HG03097 (cell line): Measurements from ENCODE around the gene EGR1.
A peak's percentile ranks its signal among the peaks of the same experiment; 100 is the strongest.
"Not testable (repeated sequence)": the region's sequence is repeated elsewhere in the genome, so short reads cannot be mapped to it uniquely, and the experiment has no call there.

Experiments used
- ATAC-seq: cut with Tn5 transposase; IDR thresholded peaks from one replicate; pipeline ENCODE4 v1.9.1; 2021; ENCODE audit not compliant: unreplicated experiment, low FRiP score

The EGR1 gene

GRCh38 chr5:138468966-138469539 lies 3.8 kb downstream of the EGR1 start:
- ATAC-seq: no peak

DNA sequence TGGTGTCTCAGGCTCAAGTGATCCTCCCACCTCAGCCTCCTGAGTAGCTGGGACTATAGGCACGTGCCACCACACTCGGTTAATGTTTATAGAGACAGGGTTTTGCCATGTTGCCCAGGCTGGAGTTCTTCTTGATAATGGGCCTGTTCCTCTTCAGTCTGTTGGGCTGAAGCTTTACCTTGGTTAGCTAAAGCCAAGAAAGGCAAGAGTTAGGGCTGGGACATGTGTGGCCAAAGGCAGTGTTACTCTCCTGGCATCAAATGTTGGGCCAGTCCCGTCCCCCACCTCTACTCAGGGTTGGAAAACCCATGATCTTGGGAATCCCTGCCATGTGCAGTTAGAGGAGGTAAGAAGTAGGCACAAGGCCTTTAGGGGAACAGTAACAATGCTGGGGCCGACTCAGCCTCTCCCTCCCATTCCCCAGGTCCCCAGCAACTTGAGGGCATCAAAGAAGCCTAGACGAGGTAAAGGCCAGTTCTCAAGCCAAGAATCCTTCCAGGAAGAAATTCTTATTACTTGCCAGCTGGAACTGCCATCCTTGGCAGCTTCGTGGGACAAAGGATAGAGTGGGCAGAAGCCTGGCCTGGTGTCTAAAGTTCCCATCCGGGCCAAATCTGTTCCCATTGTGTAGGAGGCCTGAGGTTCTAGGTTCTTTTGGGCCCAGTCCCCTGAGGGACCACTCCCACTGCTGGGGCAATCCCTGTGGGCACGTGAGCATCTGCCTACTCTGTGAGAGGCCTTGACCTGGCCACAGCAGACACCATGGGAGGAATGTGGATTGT lies 4.5 kb downstream of the EGR1 start:
- ATAC-seq: no peak

DNA sequence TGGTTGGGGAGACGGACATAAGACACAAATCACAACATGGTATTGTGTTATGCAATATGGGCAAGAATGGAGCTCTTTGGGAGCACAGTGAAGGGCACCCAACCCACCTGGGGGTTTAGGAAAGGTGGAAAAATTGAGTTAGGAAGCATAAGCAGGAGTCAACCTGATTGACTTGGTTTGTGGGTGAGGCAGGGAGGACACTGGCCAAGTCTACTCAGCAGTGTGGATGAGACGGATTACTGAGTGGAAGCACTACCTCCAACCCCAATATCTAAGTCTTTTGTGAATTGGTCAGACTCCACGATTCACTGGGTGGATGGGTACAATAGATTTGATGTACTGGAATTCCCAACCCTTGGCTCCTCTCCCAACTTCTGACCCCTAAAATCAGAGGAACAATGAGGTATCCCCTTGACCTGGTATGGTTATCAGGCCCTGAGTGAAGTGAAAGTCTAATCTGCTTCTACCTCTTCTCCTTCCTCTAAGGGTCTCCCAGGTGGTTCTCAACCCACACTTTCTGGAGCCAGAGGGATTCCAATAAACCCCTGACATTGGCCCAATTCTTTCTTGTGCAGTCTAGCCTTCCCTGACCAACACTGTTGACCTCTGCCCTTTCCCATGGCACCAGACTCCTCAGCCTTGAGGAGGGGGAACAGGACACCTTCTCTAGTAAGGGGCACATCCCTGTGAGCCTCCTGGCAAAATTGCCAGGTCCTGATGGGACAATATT lies 5.2 kb downstream of the EGR1 start:
- ATAC-seq: no peak

- ATAC-seq: no peak
Observed at GRCh38 chr5:138471052-138471361, 5.7 kb downstream of the EGR1 start.

GRCh38 chr5:138472353-138472752 lies 7.1 kb downstream of the EGR1 start:
- ATAC-seq: no peak

GRCh38 chr5:138473151-138473550 lies 7.9 kb downstream of the EGR1 start:
- ATAC-seq: not testable (repeated sequence)

- ATAC-seq: no peak
Observed at GRCh38 chr5:138476918-138477317, 11.6 kb downstream of the EGR1 start.

DNA sequence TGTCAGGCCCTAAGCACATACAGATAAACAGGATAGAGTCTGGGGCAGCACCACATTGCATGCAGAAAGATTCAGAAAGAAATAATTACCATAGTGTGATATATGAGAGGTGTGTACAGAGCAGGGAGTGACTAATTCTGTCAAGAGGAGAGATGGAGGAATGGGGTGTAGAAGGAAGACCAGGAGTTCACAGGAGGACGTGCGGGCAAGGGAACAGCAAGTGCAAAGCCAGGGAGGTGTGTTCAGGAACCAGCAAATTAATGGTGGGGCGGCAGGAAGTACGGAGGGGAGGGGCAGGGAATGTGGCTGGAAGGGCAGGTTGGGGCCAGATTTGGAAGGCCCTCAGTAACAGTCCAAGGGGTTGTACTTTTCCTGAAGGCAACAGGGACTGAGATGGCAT lies 17.4 kb downstream of the EGR1 start:
- no peak for ATAC-seq

GRCh38 chr5:138488481-138488945 lies 23.2 kb downstream of the EGR1 start:
- no peak for ATAC-seq

GRCh38 chr5:138489683-138490061 lies 24.4 kb downstream of the EGR1 start:
- ATAC-seq: no peak

DNA sequence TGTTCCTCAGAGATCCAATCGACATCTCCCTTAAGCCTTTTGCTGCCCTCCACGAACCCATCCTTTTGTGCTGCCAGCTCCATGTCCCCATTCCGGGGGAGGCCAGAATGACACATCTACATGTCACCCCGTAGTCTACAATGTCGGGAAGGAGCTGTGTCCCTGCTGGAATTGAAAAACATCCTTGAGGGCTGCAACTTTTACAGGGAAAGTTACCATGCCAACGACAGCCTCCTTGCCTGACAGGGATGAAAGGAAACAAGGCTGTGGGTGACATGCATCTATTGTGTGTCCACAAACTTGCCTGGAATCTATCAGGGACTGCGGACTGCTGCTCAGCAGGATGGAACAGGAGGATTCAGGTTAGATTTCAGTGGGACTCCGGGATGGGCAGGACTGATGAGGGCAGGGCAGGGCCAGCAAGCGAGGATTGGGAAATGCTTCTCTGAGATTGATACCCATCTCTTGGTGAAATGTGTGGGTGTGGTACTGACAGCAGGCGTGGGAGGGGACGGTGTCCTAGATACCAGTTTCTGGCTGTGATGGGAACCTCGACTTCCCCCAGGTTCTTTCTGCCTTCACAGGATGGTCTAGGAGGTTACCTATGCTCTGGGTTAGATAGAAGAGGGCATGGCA lies 25.5 kb downstream of the EGR1 start:
- no peak for ATAC-seq

DNA sequence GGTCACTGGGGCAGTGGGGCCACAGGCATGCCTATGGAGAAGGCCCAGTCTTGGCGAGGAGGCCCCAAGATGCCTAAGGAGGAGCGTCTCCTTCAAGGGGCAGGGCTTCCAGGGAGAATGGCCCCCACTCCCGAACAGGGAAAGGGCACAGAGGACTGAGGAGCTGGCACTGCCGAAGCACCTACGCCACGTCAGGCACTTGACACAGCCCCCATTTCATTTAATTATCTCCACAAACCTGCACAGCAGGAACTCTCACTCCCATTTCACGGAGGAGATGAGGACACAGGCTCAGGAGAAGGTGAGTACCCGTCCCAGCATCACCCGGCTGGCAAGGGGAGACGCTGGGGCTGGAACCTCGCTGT lies 26.0 kb downstream of the EGR1 start:
- no peak for ATAC-seq

GRCh38 chr5:138491669-138492559 lies 26.6 kb downstream of the EGR1 start:
- peak; percentile 91 for ATAC-seq

GRCh38 chr5:138492560-138493045 lies 27.3 kb downstream of the EGR1 start:
- ATAC-seq: no peak

- ATAC-seq: no peak
Observed at GRCh38 chr5:138495351-138495750, 30.1 kb downstream of the EGR1 start.

GRCh38 chr5:138498376-138498775 lies 33.1 kb downstream of the EGR1 start:
- no peak for ATAC-seq

GRCh38 chr5:138502121-138502520 lies 36.8 kb downstream of the EGR1 start:
- ATAC-seq: no peak

DNA sequence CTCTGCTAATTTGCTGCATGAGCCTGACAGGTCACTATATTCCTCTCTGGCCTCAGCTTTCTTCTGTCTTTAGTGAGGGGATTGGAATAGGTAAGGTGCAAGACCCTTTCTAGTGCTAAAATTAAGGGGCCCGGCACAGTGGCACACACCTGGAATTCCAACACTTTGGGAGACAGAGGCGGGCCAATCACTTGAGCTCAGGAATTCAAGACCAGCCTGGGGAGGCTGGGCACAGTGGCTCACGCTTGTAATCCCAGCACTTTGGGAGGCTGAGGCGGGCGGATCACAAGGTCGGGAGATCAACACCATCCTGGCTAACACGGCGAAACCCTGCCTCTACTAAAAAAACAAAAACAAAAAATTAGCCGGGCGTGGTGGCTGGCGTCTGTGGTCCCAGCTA lies 37.2 kb downstream of the EGR1 start:
- ATAC-seq: no peak

GRCh38 chr5:138503487-138504270 lies 38.4 kb downstream of the EGR1 start:
- ATAC-seq: no peak

DNA sequence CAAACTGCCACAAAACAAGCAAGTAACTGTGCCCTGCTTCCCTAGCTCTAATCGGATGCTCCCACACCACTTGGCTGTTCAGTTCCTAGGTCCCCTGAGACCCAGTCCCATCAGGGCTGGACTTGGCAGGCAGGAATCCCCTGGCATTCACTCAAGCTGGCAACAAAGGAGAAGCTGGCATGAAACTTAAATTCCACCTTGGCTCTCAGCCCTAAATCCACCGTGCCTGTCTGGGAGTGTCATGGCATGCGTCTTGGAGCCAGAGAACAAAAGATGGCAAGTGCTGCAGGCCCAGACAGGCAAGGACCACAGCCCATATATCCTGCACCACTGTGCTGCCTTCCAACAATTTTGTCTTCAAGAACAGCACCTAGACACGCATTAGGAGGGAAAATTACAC lies 39.5 kb downstream of the EGR1 start:
- no peak for ATAC-seq
